Measurements from ENCODE around the gene RHEX. TPM values are rescaled to one million over a fixed set of nuclear protein-coding genes. Genes with fewer than 3 reads are reported as not detected.
A peak's percentile ranks its signal among the peaks of the same experiment; 100 is the strongest.

The RHEX gene
- total and polyA plus RNA-seq, 2 of the 13 experiments (the other 11 are each of a cell fraction or from before 2014, with no cell fraction given) = 1.4 to 2.7 TPM

- intact Hi-C loops (cut with micrococcal nuclease; ENCODE audit: unreplicated experiment) (loop anchor here (1.0 kb wide), 3 partner anchors 25 to 76 kb away; no protein-coding TSS in a partner anchor), in situ Hi-C loops (cut with HindIII; ENCODE audit: extremely low pct_ligation_motif_present, low pct_unique_long_range_greater_than_20kb) (no loop called here)
- H2AFZ ChIP-seq (ENCODE audit: low read length) = no peak overlapping the region
- POLR2A ChIA-PET = interaction anchor here (0.7 to 1.5 kb wide), 2 partner anchors 25 to 76 kb away, joined by 3 to 5 read pairs; no protein-coding TSS in a partner anchor
- no peaks in the 10 kb centered on the region for H3K79me2 ChIP-seq (ENCODE audit: insufficient read depth, low read length)
- no peak overlapping the region for H3K4me3 ChIP-seq (replicated peaks in 1 of 3; ENCODE audit: insufficient read depth in 1 of 3, low read depth in 2 of 3, low read length in 3 of 3)
- no TSS peak for BruUV-seq (replicated peaks)
- DNase-seq (ENCODE audit: low spot score) (peak; percentile 87), FAIRE-seq (peak; percentile 99), ATAC-seq (peak; percentile 99)
- WGBS (ENCODE audit: low lambda C conversion rate) = 0% methylated on average over 2 of the region's 4 CpGs
- H3K9me3 ChIP-seq (ENCODE audit: low read length) = no peaks in the 10 kb centered on the region
- no peak overlapping the region for H3K9ac ChIP-seq (ENCODE audit: insufficient read depth, low read depth, low read length)
- H3K4me1 ChIP-seq (ENCODE audit: insufficient read depth, low read length) = peaks cover 19% of the 10 kb centered on the region
- peaks cover 0 to 22% of the 10 kb centered on the region in 2 experiments; a peak in 2 of 5 replicates for H3K27me3 ChIP-seq (ENCODE audit: control insufficient read depth in 1 of 2, insufficient read depth in 2 of 2, low read length in 2 of 2)
- peak overlapping the region; percentile 38 for H3K4me2 ChIP-seq (ENCODE audit: low read depth, low read length)
- no peaks in the 10 kb centered on the region for H4K20me1 ChIP-seq (ENCODE audit: insufficient read depth, low read length)
- H3K36me3 ChIP-seq (replicated peaks in 1 of 2; ENCODE audit: control insufficient read depth in 1 of 2, insufficient read depth in 2 of 2, low read length in 2 of 2) = no peaks in the 10 kb centered on the region
- no peak overlapping the region for H3K27ac ChIP-seq (ENCODE audit: extremely low read length, insufficient read depth, low read length)
- CTCF ChIA-PET (ENCODE audit: low intra/inter-chr PET ratio, low total read pairs) = interaction anchor here (0.9 to 5.8 kb wide), 2 partner anchors 76 to 112 kb away, joined by 3 to 105 read pairs; no protein-coding TSS in a partner anchor
- peak; percentile 79 for TF ChIP-seq TEAD3 (CRISPR knock-in tag; optimal IDR thresholded peaks at IDR 0.05; ENCODE audit: borderline replicate concordance)
- TF ChIP-seq SAP130 (CRISPR knock-in tag; IDR thresholded peaks at IDR 0.05; ENCODE audit: low read depth) = peak; percentile 58; the same call in 1 of the 2 replicates
- TF ChIP-seq ZNF567 (CRISPR knock-in tag; IDR thresholded peaks at IDR 0.05; ENCODE audit: borderline replicate concordance) = no peak
- no peak for TF ChIP-seq ZNF772 (CRISPR knock-in tag; IDR thresholded peaks at IDR 0.05)
- no peak for TF ChIP-seq ZNF33B (CRISPR knock-in tag; IDR thresholded peaks at IDR 0.05)
- TF ChIP-seq ZNF761 (CRISPR knock-in tag; conservative IDR thresholded peaks at IDR 0.05) = 0 out of 2 replicates have a peak, but pooled peaks have one; percentile 62
- 0 out of 2 replicates have a peak, but pooled peaks have one; percentile 34 for TF ChIP-seq ATF2 (CRISPR knock-in tag; IDR thresholded peaks at IDR 0.05)
- TF ChIP-seq SOX13 (IDR thresholded peaks at IDR 0.05) = no peak
- peak in 1 of 2 experiments; percentile 21; a peak in 1 of 4 replicates for TF ChIP-seq SOX13 (CRISPR knock-in tag; conservative IDR thresholded peaks at IDR 0.05 in 1 of 2, IDR thresholded peaks at IDR 0.05 in 1 of 2)
- peak; percentile 48; the same call in 1 of the 2 replicates for TF ChIP-seq ARID4A (CRISPR knock-in tag; IDR thresholded peaks at IDR 0.05; ENCODE audit: borderline replicate concordance)
- TF ChIP-seq FOSL2 (CRISPR knock-in tag; IDR thresholded peaks at IDR 0.05) = peak; percentile 35
- no peak for TF ChIP-seq ZNF740 (CRISPR knock-in tag; IDR thresholded peaks at IDR 0.05)
- TF ChIP-seq PTBP1 (IDR thresholded peaks at IDR 0.05; ENCODE audit: low read depth, low read length, poor library complexity, severe bottlenecking) = no peak
- TF ChIP-seq ZNF691 (CRISPR knock-in tag; IDR thresholded peaks at IDR 0.05; ENCODE audit: borderline replicate concordance, low read depth) = peak; percentile 41; the same call in 1 of the 2 replicates
- no peak for TF ChIP-seq POLR2AphosphoS5 (IDR thresholded peaks at IDR 0.05; ENCODE audit: low read depth, low read length)
- TF ChIP-seq SMC3 (IDR thresholded peaks at IDR 0.05; ENCODE audit: low read length) = peak; percentile 99
- TF ChIP-seq REPIN1 (CRISPR knock-in tag; IDR thresholded peaks at IDR 0.05; ENCODE audit: borderline replicate concordance, low read depth) = peak; percentile 23; the same call in 1 of the 2 replicates
- no peak for TF ChIP-seq ZNF501 (CRISPR knock-in tag; IDR thresholded peaks at IDR 0.05)
Measured at GRCh38 chr1:206030714-206031113, 22.3 kb upstream of the RHEX start.

Data from HepG2 (cell line).